ENCODE measurements around the gene BCR. TPM values are rescaled to one million over a fixed set of nuclear protein-coding genes. Genes with fewer than 3 reads are reported as not detected.

The BCR gene
- total RNA-seq, 2 experiments from 2014 or later, result 42.2 to 51.3 TPM

GRCh38 chr22:23142546-23143105 lies 37.7 kb upstream of the BCR start:
- ChIA-PET CTCF (ENCODE audit: unreplicated experiment) (no interaction called here), POLR2A (interaction anchor here (0.7 to 0.9 kb wide), 3 partner anchors 11 to 379 kb away, joined by 4 to 7 read pairs (median 5); no protein-coding TSS in a partner anchor)
- Histone ChIP-seq H3K36me3 (ENCODE audit: insufficient read depth, low read length) (no peaks in the 10 kb centered on the region), H3K4me3 (ENCODE audit: low read depth, low read length, poor library complexity, severe bottlenecking) (peak overlapping the region; percentile 67), H3K27ac (ENCODE audit: low read depth, low read length, poor library complexity, severe bottlenecking) (peak overlapping the region; percentile 78), H3K4me2 (ENCODE audit: low read length) (peak overlapping the region; percentile 98), H3K9me2 (ENCODE audit: insufficient read depth, low read length) (no peaks in the 10 kb centered on the region), H3K4me1 (ENCODE audit: insufficient read depth, low read length, poor library complexity, severe bottlenecking) (peaks cover 80% of the 10 kb centered on the region), H3K79me2 (ENCODE audit: insufficient read depth, low read depth, low read length) (no peaks in the 10 kb centered on the region), H3K9me3 (ENCODE audit: low read length) (no peaks in the 10 kb centered on the region), H2AFZ (ENCODE audit: low read length) (peak overlapping the region; percentile 58; the same call in 1 of the 2 replicates), H4K20me1 (ENCODE audit: insufficient read depth, low read length) (no peaks in the 10 kb centered on the region)
- intact Hi-C loops (cut with micrococcal nuclease; ENCODE audit: unreplicated experiment), result no loop called here
- no peak for DNase-seq (ENCODE audit: low spot score)
- TF ChIP-seq EZH2phosphoT487 (IDR thresholded peaks at IDR 0.05; ENCODE audit: borderline replicate concordance, low read depth, low read length), result no peak
- no peak for TF ChIP-seq CTCF (conservative IDR thresholded peaks at IDR 0.05; ENCODE audit: low read length)
- BruUV-seq (replicated peaks), result no TSS peak

- no peak for TF ChIP-seq EZH2phosphoT487 (IDR thresholded peaks at IDR 0.05; ENCODE audit: borderline replicate concordance, low read depth, low read length)
- TF ChIP-seq CTCF (conservative IDR thresholded peaks at IDR 0.05; ENCODE audit: low read length), result no peak
- peaks cover 75% of the 10 kb centered on the region for H3K4me1 ChIP-seq (ENCODE audit: insufficient read depth, low read length, poor library complexity, severe bottlenecking)
- DNase-seq (ENCODE audit: low spot score), result no peak
- H3K27ac ChIP-seq (ENCODE audit: low read depth, low read length, poor library complexity, severe bottlenecking), result no peak overlapping the region
- ChIA-PET POLR2A (no interaction called here), CTCF (ENCODE audit: unreplicated experiment) (no interaction called here)
- no peak overlapping the region for H2AFZ ChIP-seq (ENCODE audit: low read length)
- H3K9me2 ChIP-seq (ENCODE audit: insufficient read depth, low read length), result no peaks in the 10 kb centered on the region
- H3K4me2 ChIP-seq (ENCODE audit: low read length), result no peak overlapping the region
- no peaks in the 10 kb centered on the region for H3K36me3 ChIP-seq (ENCODE audit: insufficient read depth, low read length)
- intact Hi-C loops (cut with micrococcal nuclease; ENCODE audit: unreplicated experiment), result no loop called here
- H3K4me3 ChIP-seq (ENCODE audit: low read depth, low read length, poor library complexity, severe bottlenecking), result no peak overlapping the region
- BruUV-seq (replicated peaks), result no TSS peak
- H3K79me2 ChIP-seq (ENCODE audit: insufficient read depth, low read depth, low read length), result no peaks in the 10 kb centered on the region
- H3K9me3 ChIP-seq (ENCODE audit: low read length), result no peaks in the 10 kb centered on the region
- no peaks in the 10 kb centered on the region for H4K20me1 ChIP-seq (ENCODE audit: insufficient read depth, low read length)
Measured at GRCh38 chr22:23143119-23143518, 37.2 kb upstream of the BCR start.

GRCh38 chr22:23144432-23144831 lies 35.9 kb upstream of the BCR start:
- peak overlapping the region; percentile 92 for H2AFZ ChIP-seq (ENCODE audit: low read length)
- no peak for DNase-seq (ENCODE audit: low spot score)
- ChIA-PET POLR2A (interaction anchor here (0.6 to 1.9 kb wide), 6 partner anchors 9 to 73 kb away, joined by 3 to 10 read pairs (median 4); no protein-coding TSS in a partner anchor), CTCF (ENCODE audit: unreplicated experiment) (interaction anchor here (2.0 kb wide), 1 partner anchor 13 kb away, joined by 6 read pairs; no protein-coding TSS in a partner anchor)
- H3K27ac ChIP-seq (ENCODE audit: low read depth, low read length, poor library complexity, severe bottlenecking), result no peak overlapping the region
- H3K4me2 ChIP-seq (ENCODE audit: low read length), result peak overlapping the region; percentile 82
- H3K9me3 ChIP-seq (ENCODE audit: low read length), result no peaks in the 10 kb centered on the region
- intact Hi-C loops (cut with micrococcal nuclease; ENCODE audit: unreplicated experiment), result no loop called here
- TF ChIP-seq CTCF (conservative IDR thresholded peaks at IDR 0.05; ENCODE audit: low read length) (no peak), EZH2phosphoT487 (IDR thresholded peaks at IDR 0.05; ENCODE audit: borderline replicate concordance, low read depth, low read length) (no peak)
- H3K79me2 ChIP-seq (ENCODE audit: insufficient read depth, low read depth, low read length), result no peaks in the 10 kb centered on the region
- H3K4me3 ChIP-seq (ENCODE audit: low read depth, low read length, poor library complexity, severe bottlenecking), result peak overlapping the region; percentile 60
- no peaks in the 10 kb centered on the region for H4K20me1 ChIP-seq (ENCODE audit: insufficient read depth, low read length)
- no peaks in the 10 kb centered on the region for H3K36me3 ChIP-seq (ENCODE audit: insufficient read depth, low read length)
- H3K9me2 ChIP-seq (ENCODE audit: insufficient read depth, low read length), result no peaks in the 10 kb centered on the region
- peaks cover 67% of the 10 kb centered on the region for H3K4me1 ChIP-seq (ENCODE audit: insufficient read depth, low read length, poor library complexity, severe bottlenecking)
- BruUV-seq (replicated peaks), result no TSS peak
